SU-DHL-6 (cell line): ENCODE results near the gene CFAP410.
"Not testable (repeated sequence)": the region's sequence is repeated elsewhere in the genome, so short reads cannot be mapped to it uniquely, and the experiment has no call there.

Experiments
- EZH2phosphoT487 ChIP-seq: fragments of 200-600 bp; sonication (generic), shearing (Covaris generic); conservative IDR thresholded peaks from 2 replicates; pipeline ENCODE4 v1.6.1; 2018; ENCODE audit warnings: mild to moderate bottlenecking, antibody characterized with exemption, low read length, moderate library complexity, mixed read lengths
- TF ChIP-seq, protein P1 (sequence below): fragments of 200-600 bp; sonication (generic); IDR thresholded peaks from one replicate; pipeline ENCODE4 v1.5.1; 2017; ENCODE audit warnings: antibody characterized with exemption, mild to moderate bottlenecking, low read length, moderate library complexity; ENCODE audit not compliant: insufficient read depth, poor library complexity, severe bottlenecking

DNA sequence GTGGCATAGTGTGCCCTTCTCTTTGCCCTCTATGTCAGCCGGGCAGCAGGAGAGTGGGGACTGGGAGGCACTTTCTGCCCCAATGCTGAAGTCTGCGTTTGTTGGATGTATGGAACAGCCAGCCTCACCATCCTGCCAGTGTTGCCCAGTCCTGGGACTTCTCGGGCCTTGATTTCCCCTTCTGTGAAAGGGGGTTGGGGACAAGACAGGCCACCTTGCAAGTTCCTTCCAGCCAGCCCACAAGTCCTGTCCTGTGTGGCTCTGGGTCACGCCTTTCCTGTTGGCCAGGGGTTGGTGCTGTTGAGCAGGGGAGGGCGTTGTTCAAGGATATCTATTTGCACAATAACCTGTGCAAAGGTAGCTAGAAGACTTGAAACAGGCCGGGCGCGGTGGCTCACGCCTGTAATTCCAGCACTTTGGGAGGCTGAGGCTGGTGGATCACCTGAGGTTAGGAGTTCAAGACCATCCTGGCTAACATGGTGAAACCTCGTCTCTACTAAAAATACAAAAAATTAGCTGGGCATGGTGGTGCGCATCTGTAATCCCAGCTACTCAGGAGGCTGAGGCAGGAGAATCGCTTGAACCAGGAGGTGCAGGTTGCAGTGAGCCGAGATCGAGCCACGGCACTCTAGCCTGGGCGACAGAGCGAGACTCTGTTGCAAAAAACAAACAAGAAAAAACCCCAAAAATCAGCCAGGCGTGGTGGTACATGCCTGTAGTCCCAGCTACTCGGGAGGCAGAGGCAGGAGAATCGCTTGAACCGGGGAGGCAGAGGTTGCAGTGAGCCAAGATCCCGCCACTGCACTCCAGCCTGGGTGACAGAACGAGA lies 36.4 kb downstream of the CFAP410 start:
- TF ChIP-seq, protein P1, sequence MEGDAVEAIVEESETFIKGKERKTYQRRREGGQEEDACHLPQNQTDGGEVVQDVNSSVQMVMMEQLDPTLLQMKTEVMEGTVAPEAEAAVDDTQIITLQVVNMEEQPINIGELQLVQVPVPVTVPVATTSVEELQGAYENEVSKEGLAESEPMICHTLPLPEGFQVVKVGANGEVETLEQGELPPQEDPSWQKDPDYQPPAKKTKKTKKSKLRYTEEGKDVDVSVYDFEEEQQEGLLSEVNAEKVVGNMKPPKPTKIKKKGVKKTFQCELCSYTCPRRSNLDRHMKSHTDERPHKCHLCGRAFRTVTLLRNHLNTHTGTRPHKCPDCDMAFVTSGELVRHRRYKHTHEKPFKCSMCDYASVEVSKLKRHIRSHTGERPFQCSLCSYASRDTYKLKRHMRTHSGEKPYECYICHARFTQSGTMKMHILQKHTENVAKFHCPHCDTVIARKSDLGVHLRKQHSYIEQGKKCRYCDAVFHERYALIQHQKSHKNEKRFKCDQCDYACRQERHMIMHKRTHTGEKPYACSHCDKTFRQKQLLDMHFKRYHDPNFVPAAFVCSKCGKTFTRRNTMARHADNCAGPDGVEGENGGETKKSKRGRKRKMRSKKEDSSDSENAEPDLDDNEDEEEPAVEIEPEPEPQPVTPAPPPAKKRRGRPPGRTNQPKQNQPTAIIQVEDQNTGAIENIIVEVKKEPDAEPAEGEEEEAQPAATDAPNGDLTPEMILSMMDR: peak; percentile 30
- TF ChIP-seq EZH2phosphoT487: not testable (repeated sequence)
